ENCODE data around the gene HELB.

GRCh38 chr12:66296176-66296683 lies 6.1 kb upstream of the HELB start:
- TF ChIP-seq, protein P1, sequence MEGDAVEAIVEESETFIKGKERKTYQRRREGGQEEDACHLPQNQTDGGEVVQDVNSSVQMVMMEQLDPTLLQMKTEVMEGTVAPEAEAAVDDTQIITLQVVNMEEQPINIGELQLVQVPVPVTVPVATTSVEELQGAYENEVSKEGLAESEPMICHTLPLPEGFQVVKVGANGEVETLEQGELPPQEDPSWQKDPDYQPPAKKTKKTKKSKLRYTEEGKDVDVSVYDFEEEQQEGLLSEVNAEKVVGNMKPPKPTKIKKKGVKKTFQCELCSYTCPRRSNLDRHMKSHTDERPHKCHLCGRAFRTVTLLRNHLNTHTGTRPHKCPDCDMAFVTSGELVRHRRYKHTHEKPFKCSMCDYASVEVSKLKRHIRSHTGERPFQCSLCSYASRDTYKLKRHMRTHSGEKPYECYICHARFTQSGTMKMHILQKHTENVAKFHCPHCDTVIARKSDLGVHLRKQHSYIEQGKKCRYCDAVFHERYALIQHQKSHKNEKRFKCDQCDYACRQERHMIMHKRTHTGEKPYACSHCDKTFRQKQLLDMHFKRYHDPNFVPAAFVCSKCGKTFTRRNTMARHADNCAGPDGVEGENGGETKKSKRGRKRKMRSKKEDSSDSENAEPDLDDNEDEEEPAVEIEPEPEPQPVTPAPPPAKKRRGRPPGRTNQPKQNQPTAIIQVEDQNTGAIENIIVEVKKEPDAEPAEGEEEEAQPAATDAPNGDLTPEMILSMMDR (IDR thresholded peaks at IDR 0.05; ENCODE audit: extremely low read depth in 1 of 2, insufficient read depth in 1 of 2, low read depth in 1 of 2, low read length in 2 of 2): no peak
- TF ChIP-seq, protein P2, sequence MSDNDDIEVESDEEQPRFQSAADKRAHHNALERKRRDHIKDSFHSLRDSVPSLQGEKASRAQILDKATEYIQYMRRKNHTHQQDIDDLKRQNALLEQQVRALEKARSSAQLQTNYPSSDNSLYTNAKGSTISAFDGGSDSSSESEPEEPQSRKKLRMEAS (IDR thresholded peaks at IDR 0.05; ENCODE audit: insufficient read depth, insufficient read length): no peak
- no peak for TF ChIP-seq POLR2AphosphoS5 (IDR thresholded peaks at IDR 0.05; ENCODE audit: insufficient read depth, low read depth, low read length)
- TF ChIP-seq EZH2 (IDR thresholded peaks at IDR 0.05; ENCODE audit: borderline replicate concordance, low read depth, low read length, severe bottlenecking): no peak
- no peak for TF ChIP-seq POLR2A (IDR thresholded peaks at IDR 0.05; ENCODE audit: low read depth, low read length)
